Osteoblast (primary cell): Measurements from ENCODE around the gene MGAM2. TPM values are rescaled to one million over a fixed set of nuclear protein-coding genes. Genes with fewer than 3 reads are reported as not detected.
A peak's percentile ranks its signal among the peaks of the same experiment; 100 is the strongest.

ENCODE experiments used
- DNase-seq: peaks from one replicate; pipeline ENCODE4 v3.0.0; 2011; ENCODE audit warnings: low spot score, mixed read lengths; ENCODE audit not compliant: insufficient read length; ENCODE audit errors: missing footprints
- H2AFZ ChIP-seq: 2 replicates; pipeline ENCODE4 v1.6.0; 2011; ENCODE audit warnings: mild to moderate bottlenecking, low read length
- H3K27ac ChIP-seq: 2 replicates; pipeline ENCODE4 v1.5.1; 2011; ENCODE audit warnings: mild to moderate bottlenecking, low read depth, low read length, moderate library complexity
- H3K27me3 ChIP-seq: 2 replicates; pipeline ENCODE4 v1.6.0; 2012; ENCODE audit warnings: mild to moderate bottlenecking, control low read depth, inconsistent platforms, low read length, moderate library complexity; ENCODE audit not compliant: insufficient read depth
- H3K36me3 ChIP-seq: 2 replicates; pipeline ENCODE4 v1.5.1; 2011; ENCODE audit warnings: mild to moderate bottlenecking, low read length, control low read depth, moderate library complexity; ENCODE audit not compliant: insufficient read depth
- H3K4me1 ChIP-seq: 2 replicates; pipeline ENCODE4 v1.5.1; 2011; ENCODE audit warnings: mild to moderate bottlenecking, low read length, control low read depth, moderate library complexity; ENCODE audit not compliant: insufficient read depth
- H3K4me2 ChIP-seq: 2 replicates; pipeline ENCODE4 v1.6.0; 2011; ENCODE audit warnings: mild to moderate bottlenecking, low read length; ENCODE audit not compliant: insufficient read depth
- H3K4me3 ChIP-seq: fragments of 200-600 bp; sonication (generic); 3 replicates; pipeline ENCODE4 v1.5.1; 2012; ENCODE audit warnings: mild to moderate bottlenecking, low read length, inconsistent platforms; ENCODE audit not compliant: insufficient read depth
- H3K79me2 ChIP-seq: 2 replicates; pipeline ENCODE4 v1.6.0; 2012; ENCODE audit warnings: mild to moderate bottlenecking, low read length, control low read depth, inconsistent platforms; ENCODE audit not compliant: insufficient read depth
- H3K9me3 ChIP-seq: 2 replicates; pipeline ENCODE4 v1.5.1; 2011; ENCODE audit warnings: low read depth, low read length, control low read depth
- H4K20me1 ChIP-seq: 2 replicates; pipeline ENCODE4 v1.6.0; 2012; ENCODE audit warnings: mild to moderate bottlenecking, low read length, control low read depth; ENCODE audit not compliant: insufficient read depth
- total RNA-seq: library from RNA; depleted of rRNA; stranded (reverse); fragments of >200 nt; gene quantifications from 2 replicates; pipeline ENCODE4 v1.2.3, GENCODE V29; 2012
- TF ChIP-seq, protein P1 (sequence below): IDR thresholded peaks from 2 replicates; pipeline ENCODE4 v1.5.1; 2011; ENCODE audit warnings: mild to moderate bottlenecking, low read depth, low read length, moderate library complexity; ENCODE audit errors: extremely low read depth

MGAM2 gene
- total RNA-seq, result not detected in 2 replicates

DNA sequence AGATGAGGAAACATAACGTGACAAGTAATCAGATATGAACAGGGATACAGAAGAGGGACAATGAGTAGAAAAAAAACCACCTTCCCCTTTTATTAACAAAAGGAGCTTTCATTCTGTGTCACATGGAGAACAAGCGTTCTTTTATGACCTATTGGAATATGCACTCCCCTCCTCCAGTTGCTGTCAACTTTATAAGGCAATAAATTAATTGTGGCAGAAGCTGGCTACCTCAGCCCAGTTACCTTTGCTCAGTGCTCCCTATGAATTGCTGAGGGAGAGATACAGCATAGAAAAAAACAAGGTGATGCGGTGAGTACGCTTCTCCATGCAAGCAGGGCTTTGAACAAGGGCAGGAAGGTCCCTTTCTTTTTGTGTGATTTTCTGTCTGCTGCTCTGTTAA, at the start of gene MGAM2:
Gene MGAM2, plus strand, starts transcription at position 220 of the 400 bp plus-strand sequence. CDS start 5,156 bp downstream, outside the sequence.
- Histone ChIP-seq H2AFZ (no peak within 1 kb of the TSS), H3K27ac (no peak within 1 kb of the TSS), H3K36me3 (no peaks in the 10 kb centered on the region), H3K79me2 (no peaks in the 10 kb centered on the region), H4K20me1 (no peaks in the 10 kb centered on the region), H3K4me1 (no peaks in the 10 kb centered on the region), H3K9me3 (no peaks in the 10 kb centered on the region), H3K4me3 (no peak within 1 kb of the TSS), H3K4me2 (no peak within 1 kb of the TSS), H3K27me3 (peaks cover 4% of the 10 kb centered on the region)
- TF ChIP-seq, protein P1, sequence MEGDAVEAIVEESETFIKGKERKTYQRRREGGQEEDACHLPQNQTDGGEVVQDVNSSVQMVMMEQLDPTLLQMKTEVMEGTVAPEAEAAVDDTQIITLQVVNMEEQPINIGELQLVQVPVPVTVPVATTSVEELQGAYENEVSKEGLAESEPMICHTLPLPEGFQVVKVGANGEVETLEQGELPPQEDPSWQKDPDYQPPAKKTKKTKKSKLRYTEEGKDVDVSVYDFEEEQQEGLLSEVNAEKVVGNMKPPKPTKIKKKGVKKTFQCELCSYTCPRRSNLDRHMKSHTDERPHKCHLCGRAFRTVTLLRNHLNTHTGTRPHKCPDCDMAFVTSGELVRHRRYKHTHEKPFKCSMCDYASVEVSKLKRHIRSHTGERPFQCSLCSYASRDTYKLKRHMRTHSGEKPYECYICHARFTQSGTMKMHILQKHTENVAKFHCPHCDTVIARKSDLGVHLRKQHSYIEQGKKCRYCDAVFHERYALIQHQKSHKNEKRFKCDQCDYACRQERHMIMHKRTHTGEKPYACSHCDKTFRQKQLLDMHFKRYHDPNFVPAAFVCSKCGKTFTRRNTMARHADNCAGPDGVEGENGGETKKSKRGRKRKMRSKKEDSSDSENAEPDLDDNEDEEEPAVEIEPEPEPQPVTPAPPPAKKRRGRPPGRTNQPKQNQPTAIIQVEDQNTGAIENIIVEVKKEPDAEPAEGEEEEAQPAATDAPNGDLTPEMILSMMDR, result no peak
- no peak for DNase-seq

- DNase-seq, result peak; percentile 73
- peaks cover 11% of the 10 kb centered on the region for H3K4me1 ChIP-seq
- no peak overlapping the region for H3K4me2 ChIP-seq
- H3K4me3 ChIP-seq, result no peak overlapping the region
- H3K36me3 ChIP-seq, result no peaks in the 10 kb centered on the region
- H3K27ac ChIP-seq, result peak overlapping the region; percentile 7
- H4K20me1 ChIP-seq, result no peaks in the 10 kb centered on the region
- TF ChIP-seq, protein P1, result no peak
- H3K9me3 ChIP-seq, result no peaks in the 10 kb centered on the region
- H2AFZ ChIP-seq, result no peak overlapping the region
- H3K79me2 ChIP-seq, result no peaks in the 10 kb centered on the region
- H3K27me3 ChIP-seq, result no peaks in the 10 kb centered on the region
Observed at GRCh38 chr7:142063551-142064442, 47.7 kb upstream of the MGAM2 start.

DNA sequence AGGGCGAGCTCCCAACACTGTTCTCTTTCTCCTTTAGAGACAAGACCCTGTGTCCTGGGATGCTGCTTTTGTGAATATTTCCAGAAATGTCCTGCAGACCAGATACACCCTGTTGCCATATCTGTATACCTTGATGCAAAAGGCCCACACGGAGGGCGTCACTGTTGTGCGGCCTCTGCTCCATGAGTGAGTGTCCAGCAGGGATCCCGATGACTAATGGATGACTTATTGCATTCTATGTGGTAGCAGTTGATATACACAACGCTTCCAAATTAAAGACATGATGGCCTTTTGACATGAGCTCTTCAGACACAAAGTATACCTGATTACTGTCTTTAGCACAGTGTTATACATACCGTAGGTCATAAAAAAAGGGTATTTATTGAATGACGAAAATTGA, 45.0 kb upstream of the MGAM2 start:
- TF ChIP-seq, protein P1, result no peak

GRCh38 chr7:142077762-142078161, 33.8 kb upstream of the MGAM2 start:
- no peaks in the 10 kb centered on the region for H3K79me2 ChIP-seq
- H3K4me1 ChIP-seq, result no peaks in the 10 kb centered on the region
- H3K4me3 ChIP-seq, result no peak overlapping the region
- TF ChIP-seq, protein P1, result no peak
- H3K9me3 ChIP-seq, result no peaks in the 10 kb centered on the region
- no peaks in the 10 kb centered on the region for H3K27me3 ChIP-seq
- no peaks in the 10 kb centered on the region for H3K36me3 ChIP-seq
- no peak overlapping the region for H3K27ac ChIP-seq
- no peaks in the 10 kb centered on the region for H4K20me1 ChIP-seq
- DNase-seq, result no peak
- H3K4me2 ChIP-seq, result no peak overlapping the region
- no peak overlapping the region for H2AFZ ChIP-seq

More for the DNA sequence above, 45.0 kb upstream of the MGAM2 start:
- Histone ChIP-seq H3K79me2 (no peaks in the 10 kb centered on the region), H3K4me1 (peaks cover 11% of the 10 kb centered on the region), H3K4me3 (no peak overlapping the region), H2AFZ (no peak overlapping the region), H4K20me1 (no peaks in the 10 kb centered on the region), H3K4me2 (no peak overlapping the region), H3K9me3 (no peaks in the 10 kb centered on the region), H3K27me3 (no peaks in the 10 kb centered on the region), H3K27ac (no peak overlapping the region), H3K36me3 (no peaks in the 10 kb centered on the region)
- no peak for DNase-seq
